ENCODE results near the gene LRP1B.

DNA sequence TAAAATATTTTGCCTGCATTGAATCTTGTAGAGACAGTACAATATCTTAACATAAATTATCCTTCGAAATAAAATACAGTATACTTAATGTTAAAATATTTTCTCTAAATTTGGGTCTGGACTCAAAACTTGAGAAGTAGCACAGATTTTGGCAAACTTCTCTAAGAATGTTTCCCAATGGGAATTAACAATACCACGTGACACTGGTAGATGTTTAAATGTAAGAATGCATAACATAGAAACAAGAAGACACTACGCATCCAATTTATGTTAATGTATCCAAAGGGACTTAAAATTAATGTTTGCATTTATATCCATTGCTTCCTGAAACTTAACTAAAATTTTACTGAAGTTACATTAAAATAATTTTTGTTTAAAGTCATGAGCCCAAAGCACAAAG, 1460.9 kb downstream of the LRP1B start:
- TF ChIP-seq, protein P1, sequence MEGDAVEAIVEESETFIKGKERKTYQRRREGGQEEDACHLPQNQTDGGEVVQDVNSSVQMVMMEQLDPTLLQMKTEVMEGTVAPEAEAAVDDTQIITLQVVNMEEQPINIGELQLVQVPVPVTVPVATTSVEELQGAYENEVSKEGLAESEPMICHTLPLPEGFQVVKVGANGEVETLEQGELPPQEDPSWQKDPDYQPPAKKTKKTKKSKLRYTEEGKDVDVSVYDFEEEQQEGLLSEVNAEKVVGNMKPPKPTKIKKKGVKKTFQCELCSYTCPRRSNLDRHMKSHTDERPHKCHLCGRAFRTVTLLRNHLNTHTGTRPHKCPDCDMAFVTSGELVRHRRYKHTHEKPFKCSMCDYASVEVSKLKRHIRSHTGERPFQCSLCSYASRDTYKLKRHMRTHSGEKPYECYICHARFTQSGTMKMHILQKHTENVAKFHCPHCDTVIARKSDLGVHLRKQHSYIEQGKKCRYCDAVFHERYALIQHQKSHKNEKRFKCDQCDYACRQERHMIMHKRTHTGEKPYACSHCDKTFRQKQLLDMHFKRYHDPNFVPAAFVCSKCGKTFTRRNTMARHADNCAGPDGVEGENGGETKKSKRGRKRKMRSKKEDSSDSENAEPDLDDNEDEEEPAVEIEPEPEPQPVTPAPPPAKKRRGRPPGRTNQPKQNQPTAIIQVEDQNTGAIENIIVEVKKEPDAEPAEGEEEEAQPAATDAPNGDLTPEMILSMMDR (IDR thresholded peaks at IDR 0.05) = no peak
- TF ChIP-seq, protein P2, sequence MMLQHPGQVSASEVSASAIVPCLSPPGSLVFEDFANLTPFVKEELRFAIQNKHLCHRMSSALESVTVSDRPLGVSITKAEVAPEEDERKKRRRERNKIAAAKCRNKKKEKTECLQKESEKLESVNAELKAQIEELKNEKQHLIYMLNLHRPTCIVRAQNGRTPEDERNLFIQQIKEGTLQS (CRISPR knock-in tag; conservative IDR thresholded peaks at IDR 0.05) = no peak
- no peak for TF ChIP-seq USF2 (CRISPR knock-in tag; IDR thresholded peaks at IDR 0.05)
- TF ChIP-seq FOXP1 (CRISPR knock-in tag; IDR thresholded peaks at IDR 0.05; ENCODE audit: borderline replicate concordance) = no peak
- TF ChIP-seq EMX1 (CRISPR knock-in tag; IDR thresholded peaks at IDR 0.05) = no peak
- TF ChIP-seq NR1H2 (CRISPR knock-in tag; IDR thresholded peaks at IDR 0.05) = no peak
- TF ChIP-seq, protein P3, sequence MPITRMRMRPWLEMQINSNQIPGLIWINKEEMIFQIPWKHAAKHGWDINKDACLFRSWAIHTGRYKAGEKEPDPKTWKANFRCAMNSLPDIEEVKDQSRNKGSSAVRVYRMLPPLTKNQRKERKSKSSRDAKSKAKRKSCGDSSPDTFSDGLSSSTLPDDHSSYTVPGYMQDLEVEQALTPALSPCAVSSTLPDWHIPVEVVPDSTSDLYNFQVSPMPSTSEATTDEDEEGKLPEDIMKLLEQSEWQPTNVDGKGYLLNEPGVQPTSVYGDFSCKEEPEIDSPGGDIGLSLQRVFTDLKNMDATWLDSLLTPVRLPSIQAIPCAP (CRISPR knock-in tag; IDR thresholded peaks at IDR 0.05) = no peak

Data from WTC11 (cell line).